Stimulated activated naive CD8-positive, alpha-beta T cell treated with anti-CD3 and anti-CD28 coated beads, Interleukin-15, Interleukin-2, amounts not matched to agents 100 U/mL and 50 U/mL, for 24 hours (primary cell): Measurements from ENCODE around the gene ACTC1.

Experiments used
- ATAC-seq: fragments of 150-1000 bp; cut with Tn5 transposase; one replicate; pipeline ENCODE4 v1.10.0; 2021
- DNase-seq: peaks from one replicate; pipeline ENCODE4 v3.0.0; 2021

ACTC1 gene

GRCh38 chr15:34799149-34800101 is 4.1 kb upstream of the ACTC1 start:
- ATAC-seq, result no peak
- DNase-seq, result no peak

DNA sequence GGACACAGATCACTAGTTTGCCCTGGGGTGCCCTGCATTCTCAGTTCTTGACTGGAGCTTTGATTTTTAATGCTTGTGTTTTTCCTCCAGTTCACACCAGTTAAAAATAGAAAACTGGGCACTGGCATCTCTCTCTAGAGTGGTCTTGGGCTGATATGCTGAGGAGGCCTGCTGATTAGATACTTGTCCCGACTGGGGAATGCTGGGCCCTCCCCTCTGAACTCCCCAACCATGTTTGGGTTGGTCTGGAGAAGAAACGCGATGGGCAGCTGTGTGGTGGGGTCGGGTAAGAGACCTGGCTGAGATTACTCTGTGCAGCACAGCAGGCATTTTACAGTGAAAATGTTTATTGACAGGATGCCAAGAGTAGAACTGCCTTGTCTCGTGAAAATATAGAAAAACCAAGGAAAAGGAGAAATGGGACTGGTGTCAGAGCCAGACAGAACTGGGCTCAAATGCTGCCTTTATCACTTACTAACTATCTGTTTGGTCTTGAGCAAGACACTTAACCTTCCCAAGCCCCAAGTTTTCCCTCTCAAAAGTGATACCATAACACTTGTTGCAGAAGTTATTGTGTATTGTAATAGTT is 1.6 kb upstream of the ACTC1 start:
- ATAC-seq, result no peak
- no peak for DNase-seq

DNA sequence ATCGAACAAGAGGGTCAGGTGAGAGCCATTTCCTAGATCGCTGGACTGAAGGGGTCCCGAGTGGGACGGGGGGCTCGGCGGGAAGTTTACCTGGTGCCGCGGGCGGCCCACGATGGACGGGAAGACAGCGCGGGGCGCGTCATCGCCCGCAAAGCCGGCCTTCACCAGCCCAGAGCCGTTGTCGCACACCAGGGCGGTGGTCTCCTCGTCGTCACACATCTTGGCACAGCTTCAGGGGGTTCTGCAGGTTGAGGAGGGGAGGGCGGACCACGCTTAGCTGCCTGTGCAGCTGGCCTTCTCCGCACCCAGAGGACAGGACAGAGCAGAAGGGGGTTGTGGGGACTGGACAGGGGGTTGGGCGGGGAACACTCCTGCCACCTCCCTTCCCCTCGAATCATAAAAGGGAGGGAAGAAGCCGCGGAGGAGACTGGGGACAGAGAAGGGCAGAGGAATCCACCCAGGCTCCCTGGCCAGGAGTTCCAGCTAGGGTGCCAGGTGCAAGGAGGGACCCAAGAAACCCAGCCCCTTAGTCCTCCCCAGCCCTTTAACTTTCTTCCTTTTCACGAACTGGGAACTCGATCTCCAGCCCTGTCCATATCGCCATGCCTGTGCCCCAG is 651 bp downstream of the ACTC1 start:
- ATAC-seq, result no peak

DNA sequence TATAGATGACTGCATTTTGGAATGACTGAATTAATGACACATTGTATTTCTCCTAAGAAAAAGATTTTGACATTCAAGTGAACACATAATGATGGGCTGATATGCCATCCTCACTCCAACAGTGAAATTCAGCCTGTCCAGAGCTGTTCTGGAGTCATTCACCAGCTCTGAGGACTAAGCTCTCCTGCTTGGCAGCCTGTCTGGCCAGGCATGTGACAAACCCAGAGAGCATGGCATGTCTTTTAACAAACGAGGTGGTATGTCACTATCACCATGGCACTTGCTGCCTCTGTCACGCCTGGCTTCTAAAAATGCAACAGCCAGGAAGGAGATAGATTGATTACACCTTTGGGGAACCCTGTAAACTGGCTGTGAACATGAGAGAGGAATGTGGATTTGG is 1.4 kb downstream of the ACTC1 start:
- ATAC-seq, result no peak
- no peak for DNase-seq

More for the DNA sequence above, 651 bp downstream of the ACTC1 start:
- no peak for DNase-seq

DNA sequence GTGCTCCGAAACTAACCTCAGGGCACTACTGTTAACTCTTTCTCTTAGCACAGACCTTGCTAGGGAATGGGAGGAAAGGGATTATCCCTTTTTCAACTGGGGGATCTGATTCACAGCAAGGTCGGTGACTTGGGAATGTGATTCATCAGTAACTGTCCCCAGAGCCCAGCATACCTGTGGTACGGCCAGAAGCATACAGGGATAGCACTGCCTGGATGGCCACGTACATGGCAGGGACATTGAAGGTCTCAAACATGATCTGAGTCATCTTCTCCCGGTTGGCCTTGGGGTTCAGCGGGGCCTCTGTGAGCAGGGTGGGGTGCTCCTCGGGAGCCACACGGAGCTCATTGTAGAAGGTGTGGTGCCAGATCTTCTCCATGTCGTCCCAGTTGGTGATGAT is 2.3 kb downstream of the ACTC1 start:
- ATAC-seq (no peak), DNase-seq (no peak)

DNA sequence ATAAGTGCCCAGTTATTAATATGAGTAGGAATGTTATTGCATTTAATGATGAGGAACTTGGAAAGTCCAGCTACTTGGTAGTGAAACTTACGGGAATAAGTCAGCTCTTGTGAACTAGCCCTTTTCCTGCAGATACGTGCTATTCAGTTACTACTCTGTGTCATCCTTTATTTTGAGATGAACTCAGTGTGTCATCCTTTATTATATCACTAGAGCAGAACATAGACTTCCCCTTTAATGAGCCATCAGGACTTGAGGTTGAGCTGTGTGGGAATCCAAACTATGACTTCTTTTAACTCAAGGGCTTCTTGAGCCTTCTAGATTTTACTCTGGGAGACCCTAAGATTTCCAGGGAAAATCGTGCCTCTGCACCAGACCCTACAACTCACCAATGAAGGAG is 3.6 kb downstream of the ACTC1 start:
- DNase-seq (no peak), ATAC-seq (no peak)

DNA sequence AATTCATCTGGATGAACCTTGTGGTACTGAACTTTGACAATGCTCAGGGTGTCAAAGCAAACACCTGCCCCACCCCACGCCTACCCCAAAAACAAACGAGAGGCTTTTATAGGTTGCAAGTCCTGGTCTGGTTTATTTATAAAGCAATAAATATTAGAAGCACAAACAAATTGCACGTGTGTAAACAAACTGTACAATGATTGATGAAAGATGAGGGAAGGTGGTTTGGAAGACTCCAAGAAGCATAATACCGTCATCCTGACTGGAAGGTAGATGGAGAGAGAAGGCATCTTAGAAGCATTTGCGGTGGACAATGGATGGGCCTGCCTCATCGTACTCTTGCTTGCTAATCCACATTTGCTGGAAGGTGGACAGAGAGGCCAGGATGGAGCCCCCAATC is 5.2 kb downstream of the ACTC1 start:
- ATAC-seq, result no peak
- DNase-seq, result no peak

- DNase-seq (no peak), ATAC-seq (no peak)
Observed at GRCh38 chr15:34789326-34789725, 6.0 kb downstream of the ACTC1 start.

DNA sequence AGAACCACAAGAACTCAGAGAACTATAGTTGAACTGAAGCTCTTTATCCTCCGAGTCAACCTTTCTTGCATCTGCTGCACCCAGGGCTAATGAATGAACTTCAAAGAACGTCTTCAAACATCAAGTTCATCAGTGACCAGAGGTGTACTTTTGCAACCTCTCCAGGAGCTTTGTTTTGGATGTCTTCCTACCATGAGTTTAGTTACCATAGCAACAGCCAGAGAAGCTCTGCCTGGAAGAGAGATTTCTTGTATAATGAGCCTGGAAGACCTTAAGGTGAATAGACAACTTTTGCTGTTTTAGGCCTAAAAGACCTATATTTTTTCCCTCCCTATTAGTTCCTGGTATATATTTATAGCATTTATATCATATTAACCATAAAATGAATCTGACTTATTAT is 9.1 kb downstream of the ACTC1 start:
- ATAC-seq (no peak), DNase-seq (no peak)

DNA sequence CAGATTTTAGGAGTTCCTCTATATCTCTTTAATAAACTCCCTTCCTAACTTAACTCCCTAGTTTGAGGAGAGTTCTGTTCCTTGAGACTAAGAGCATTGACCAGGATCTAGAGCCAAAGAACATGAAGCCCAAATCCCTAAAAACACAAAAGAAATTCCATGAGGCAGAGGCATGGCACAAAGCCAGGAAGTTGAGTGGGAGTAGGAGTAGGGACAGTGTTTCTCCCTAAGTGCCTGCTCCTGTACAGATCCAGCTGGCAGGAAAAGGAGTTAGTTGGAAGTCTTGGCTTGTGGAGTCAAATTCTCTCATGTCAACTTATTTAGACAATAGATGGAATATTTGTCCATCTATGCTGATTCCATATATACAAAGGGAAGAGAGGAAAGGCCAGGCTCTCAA is 11.4 kb downstream of the ACTC1 start:
- no peak for DNase-seq
- no peak for ATAC-seq

GRCh38 chr15:34783431-34783830 is 11.9 kb downstream of the ACTC1 start:
- no peak for DNase-seq
- ATAC-seq, result no peak

DNA sequence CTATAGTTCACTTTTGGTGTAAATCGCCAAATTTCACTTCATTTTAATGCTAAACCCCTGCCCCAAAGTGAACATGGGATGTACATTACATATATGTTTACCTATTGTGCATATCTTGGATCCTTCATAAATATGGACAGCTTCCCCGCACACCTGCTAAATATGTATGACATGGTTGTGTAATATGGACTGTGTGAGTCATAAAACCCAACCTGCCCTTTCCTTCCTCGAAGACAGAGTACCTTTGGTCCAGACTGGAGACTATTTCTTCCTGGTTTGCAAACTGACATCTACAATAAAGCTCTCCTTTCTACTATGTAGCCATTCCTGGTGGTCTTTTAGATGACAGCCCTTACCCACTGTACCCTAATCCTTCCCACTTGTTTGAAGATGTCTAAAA is 12.4 kb downstream of the ACTC1 start:
- DNase-seq (no peak), ATAC-seq (no peak)

DNA sequence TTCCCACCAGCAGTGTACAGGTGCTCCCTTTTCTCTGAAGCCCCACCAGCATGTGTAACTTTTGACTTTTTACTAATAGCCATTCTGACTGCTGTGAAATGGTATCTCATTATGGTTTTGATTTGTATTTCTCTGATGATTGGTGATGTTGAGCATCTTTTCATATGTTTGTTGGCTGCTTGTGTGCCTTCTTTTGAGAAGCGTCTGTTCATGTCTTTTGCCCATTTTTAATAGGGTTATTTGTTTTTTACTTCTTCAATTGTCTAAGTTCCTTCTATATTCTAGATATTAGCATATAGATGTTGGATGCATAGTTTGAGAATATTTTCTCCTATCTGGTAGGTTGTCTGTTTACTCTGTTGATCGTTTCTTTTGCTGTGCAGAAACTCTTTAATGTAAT is 14.6 kb downstream of the ACTC1 start:
- ATAC-seq, result no peak
- no peak for DNase-seq

GRCh38 chr15:34776606-34777105 is 18.7 kb downstream of the ACTC1 start:
- DNase-seq (no peak), ATAC-seq (no peak)

DNA sequence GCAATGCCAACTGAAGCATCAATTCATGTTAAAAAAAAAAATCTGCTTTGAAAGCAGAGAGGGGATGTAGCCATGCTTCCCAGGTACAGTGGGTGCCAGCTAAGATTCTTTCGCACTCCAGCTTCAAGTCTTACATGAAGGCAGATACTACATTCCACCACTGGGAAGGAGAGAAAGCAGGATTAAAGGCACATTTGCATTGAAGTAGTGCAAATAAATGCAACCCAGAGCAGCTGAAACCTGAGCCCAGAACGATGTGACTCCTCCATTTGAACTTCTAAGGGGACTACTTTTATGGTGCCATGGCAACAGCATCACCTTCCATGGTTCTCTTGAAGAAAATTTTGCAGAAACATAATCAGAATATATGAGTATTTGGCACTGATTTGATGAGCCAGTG is 21.4 kb downstream of the ACTC1 start:
- ATAC-seq (no peak), DNase-seq (no peak)

GRCh38 chr15:34773013-34773412 is 22.3 kb downstream of the ACTC1 start:
- DNase-seq (no peak), ATAC-seq (no peak)

GRCh38 chr15:34772312-34772711 is 23.0 kb downstream of the ACTC1 start:
- no peak for ATAC-seq
- DNase-seq, result no peak

- no peak for DNase-seq
- no peak for ATAC-seq
Observed at GRCh38 chr15:34769711-34770110, 25.6 kb downstream of the ACTC1 start.

- ATAC-seq, result no peak
- DNase-seq, result no peak
Observed at GRCh38 chr15:34768530-34768929, 26.8 kb downstream of the ACTC1 start.

DNA sequence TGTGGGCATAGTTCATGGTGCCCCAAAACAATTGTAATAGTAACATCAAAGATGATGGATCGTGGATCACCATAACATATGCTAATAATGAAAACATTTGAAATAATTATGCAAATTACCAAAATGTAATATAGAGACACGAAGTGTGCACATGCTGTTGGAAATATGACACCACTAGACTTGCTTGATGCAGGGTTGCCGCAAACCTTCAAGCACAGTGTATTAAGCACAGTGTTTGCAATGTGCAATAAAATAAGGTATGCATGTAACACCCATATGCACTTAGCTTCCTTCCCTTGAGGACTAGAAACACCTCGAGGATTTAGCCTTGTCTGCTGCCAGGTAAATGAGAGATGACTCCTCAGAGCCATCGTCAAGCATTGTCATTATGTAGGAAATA is 29.6 kb downstream of the ACTC1 start:
- DNase-seq, result no peak
- no peak for ATAC-seq

DNA sequence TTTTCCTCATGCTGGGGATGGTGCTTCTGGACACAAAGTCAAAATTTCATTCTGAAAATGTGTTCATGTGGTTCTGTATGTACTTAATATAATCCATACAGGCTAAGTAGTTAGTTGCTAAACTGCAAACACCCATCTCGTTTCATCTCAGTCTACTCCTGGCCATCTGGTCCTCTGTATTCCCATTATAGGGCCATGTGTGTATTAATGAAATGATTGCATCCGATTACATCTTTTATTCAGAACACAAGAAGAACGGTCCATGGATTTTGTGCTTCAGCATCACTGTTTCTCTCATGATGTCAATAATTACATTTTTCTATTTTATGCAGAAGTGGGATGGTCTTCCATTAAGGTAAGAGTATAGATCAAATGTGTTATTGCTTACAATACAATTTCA is 34.4 kb downstream of the ACTC1 start:
- DNase-seq, result no peak
- ATAC-seq, result no peak

DNA sequence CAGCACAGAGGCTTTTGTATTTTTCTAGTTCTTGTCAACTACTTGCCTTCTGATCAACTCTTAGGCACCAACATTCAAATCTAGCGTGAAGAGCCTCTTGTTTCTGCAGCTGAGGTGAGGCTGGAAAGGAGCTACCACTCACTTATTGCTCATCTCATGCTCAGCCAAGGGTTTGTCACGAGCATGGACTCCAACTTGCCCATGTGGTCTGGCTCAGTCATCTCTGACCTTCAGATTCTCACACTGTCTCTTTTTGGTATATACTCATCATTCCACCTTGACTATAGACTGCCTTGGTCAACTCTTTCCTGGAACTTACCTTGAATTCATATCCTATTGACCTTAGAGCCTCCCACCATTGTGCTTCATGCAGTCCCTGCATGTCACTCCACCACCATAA is 35.4 kb downstream of the ACTC1 start:
- DNase-seq (no peak), ATAC-seq (no peak)

DNA sequence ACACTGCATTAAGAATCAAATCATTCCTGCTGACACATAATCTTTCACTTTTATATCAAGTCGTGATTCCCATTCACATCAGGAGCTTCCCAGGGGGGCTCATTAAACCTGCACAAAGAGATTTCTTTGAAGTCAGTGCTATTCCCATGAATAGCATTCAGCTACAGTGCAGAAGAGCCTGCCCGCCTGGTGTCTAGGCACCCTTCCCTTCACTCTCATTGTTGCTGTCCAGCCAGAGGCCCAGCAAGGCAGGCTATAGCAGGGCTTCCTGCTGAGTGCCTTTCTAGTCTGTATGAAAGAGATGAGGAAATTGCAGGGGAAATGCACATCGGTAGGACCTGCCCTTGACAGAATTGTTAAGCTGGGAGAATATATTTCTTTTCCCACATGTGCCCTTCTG is 36.0 kb downstream of the ACTC1 start:
- DNase-seq (no peak), ATAC-seq (no peak)
